ENCODE measurements around the gene ZNF236.

DNA sequence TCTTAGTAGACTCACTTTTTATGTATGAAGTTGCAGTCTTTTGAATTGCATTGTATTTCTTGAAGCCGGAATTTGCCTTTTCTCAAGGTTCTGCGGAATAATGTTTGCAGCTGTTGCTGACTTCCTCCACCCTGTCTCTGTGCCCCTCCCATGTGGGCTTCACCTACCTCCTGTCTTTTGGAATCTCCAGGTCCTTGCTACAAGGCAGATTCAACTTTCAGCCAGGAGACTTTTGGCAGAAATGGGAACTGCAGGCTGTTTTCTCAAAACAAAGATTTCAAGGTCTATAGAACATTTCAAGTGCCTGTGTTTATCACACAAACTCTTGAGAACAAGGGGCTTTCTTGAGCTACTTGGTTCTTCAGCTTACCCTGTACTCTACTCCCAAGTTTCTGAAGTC lies 25.6 kb downstream of the ZNF236 start:
- TF ChIP-seq, protein P1, sequence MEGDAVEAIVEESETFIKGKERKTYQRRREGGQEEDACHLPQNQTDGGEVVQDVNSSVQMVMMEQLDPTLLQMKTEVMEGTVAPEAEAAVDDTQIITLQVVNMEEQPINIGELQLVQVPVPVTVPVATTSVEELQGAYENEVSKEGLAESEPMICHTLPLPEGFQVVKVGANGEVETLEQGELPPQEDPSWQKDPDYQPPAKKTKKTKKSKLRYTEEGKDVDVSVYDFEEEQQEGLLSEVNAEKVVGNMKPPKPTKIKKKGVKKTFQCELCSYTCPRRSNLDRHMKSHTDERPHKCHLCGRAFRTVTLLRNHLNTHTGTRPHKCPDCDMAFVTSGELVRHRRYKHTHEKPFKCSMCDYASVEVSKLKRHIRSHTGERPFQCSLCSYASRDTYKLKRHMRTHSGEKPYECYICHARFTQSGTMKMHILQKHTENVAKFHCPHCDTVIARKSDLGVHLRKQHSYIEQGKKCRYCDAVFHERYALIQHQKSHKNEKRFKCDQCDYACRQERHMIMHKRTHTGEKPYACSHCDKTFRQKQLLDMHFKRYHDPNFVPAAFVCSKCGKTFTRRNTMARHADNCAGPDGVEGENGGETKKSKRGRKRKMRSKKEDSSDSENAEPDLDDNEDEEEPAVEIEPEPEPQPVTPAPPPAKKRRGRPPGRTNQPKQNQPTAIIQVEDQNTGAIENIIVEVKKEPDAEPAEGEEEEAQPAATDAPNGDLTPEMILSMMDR (IDR thresholded peaks at IDR 0.05) = no peak
- TF ChIP-seq EP300 (IDR thresholded peaks at IDR 0.05) = no peak

Data from sigmoid colon (tissue), 4 donors.